PC-3 (cell line): ENCODE results near the gene NXPE3. TPM values are rescaled to one million over a fixed set of nuclear protein-coding genes. Genes with fewer than 3 reads are reported as not detected.

Experiments
- ATAC-seq: fragments of 200-7000 bp; cut with Tn5 transposase; 2 replicates; pipeline ENCODE4 v1.9.1; 2020; ENCODE audit warnings: mild to moderate bottlenecking, moderate library complexity
- BruUV-seq: library from RNA; stranded (reverse); fragments of 400-500 nt; replicated peaks from 2 replicates; lab custom pipeline; 2021; lab: Mats Ljungman, UMichigan
- CTCF ChIA-PET: fragments of 300-600 bp; sonication (Branson Sonifier 250); formaldehyde crosslinking; loops from one replicate; lab custom pipeline; 2022; ENCODE audit warnings: antibody characterized with exemption; lab: Charles Lee
- POLR2A ChIA-PET: fragments of 300-600 bp; sonication (Branson Sonifier 250); formaldehyde crosslinking; loops from one replicate; lab custom pipeline; 2022; ENCODE audit warnings: antibody characterized with exemption; ENCODE audit not compliant: unreplicated experiment; lab: Charles Lee
- DNase-seq: peaks from one replicate; pipeline ENCODE4 v3.0.0-alpha.2; 2015
- H2AFZ ChIP-seq: fragments of 300-600 bp; sonication (generic); 2 replicates; pipeline ENCODE4 v1.6.0; 2016; ENCODE audit warnings: antibody characterized with exemption, low read length
- H3F3A ChIP-seq: fragments of 300-600 bp; sonication (generic); one replicate; pipeline ENCODE4 v1.6.0; 2017; ENCODE audit warnings: antibody characterized with exemption, low read length, control low read depth, mild to moderate bottlenecking; ENCODE audit not compliant: unreplicated experiment
- H3K27ac ChIP-seq: fragments of 300-600 bp; sonication (generic); 2 replicates; pipeline ENCODE4 v1.5.1; 2016; ENCODE audit warnings: mild to moderate bottlenecking, low read length
- H3K27me3 ChIP-seq: fragments of 300-600 bp; sonication (generic); 2 replicates; pipeline ENCODE4 v1.6.1; 2016; ENCODE audit warnings: low read length, mixed read lengths
- H3K36me3 ChIP-seq: fragments of 300-600 bp; sonication (generic); 2 replicates; pipeline ENCODE4 v1.6.1; 2016; ENCODE audit warnings: low read depth, mixed run types, low read length, mixed read lengths
- H3K4me1 ChIP-seq: fragments of 300-600 bp; sonication (generic); 2 replicates; pipeline ENCODE4 v1.5.1; 2016; ENCODE audit warnings: low read length; ENCODE audit not compliant: insufficient read depth
- H3K4me2 ChIP-seq: fragments of 300-600 bp; sonication (generic); 2 replicates; pipeline ENCODE4 v1.6.0; 2016; ENCODE audit warnings: low read length
- H3K4me3 ChIP-seq: fragments of 300-600 bp; sonication (generic); 2 replicates; pipeline ENCODE4 v1.5.1; 2016; ENCODE audit warnings: mild to moderate bottlenecking, low read length, mixed read lengths
- H3K79me2 ChIP-seq: fragments of 300-600 bp; sonication (generic); 2 replicates; pipeline ENCODE4 v1.6.1; 2017; ENCODE audit warnings: low read length, mixed read lengths
- H3K9ac ChIP-seq: fragments of 300-600 bp; sonication (generic); 2 replicates; pipeline ENCODE4 v1.6.0; 2016; ENCODE audit warnings: mild to moderate bottlenecking, low read length
- H3K9me2 ChIP-seq: fragments of 300-600 bp; sonication (generic); replicated peaks from 2 replicates; pipeline ENCODE4 v1.6.1; 2016; ENCODE audit warnings: mixed run types, low read length, mixed read lengths
- H3K9me3 ChIP-seq: fragments of 300-600 bp; sonication (generic); 2 replicates; pipeline ENCODE4 v1.6.1; 2016; ENCODE audit warnings: low read length, mixed read lengths
- H4K20me1 ChIP-seq: fragments of 300-600 bp; sonication (generic); 2 replicates; pipeline ENCODE4 v1.6.1; 2016; ENCODE audit warnings: low read length, mixed read lengths
- CTCF ChIP-seq: fragments of 300-600 bp; sonication (generic); conservative IDR thresholded peaks from 2 replicates; pipeline ENCODE4 v1.5.1; 2017; ENCODE audit warnings: antibody characterized with exemption, low read depth, mild to moderate bottlenecking, low read length
- EZH2 ChIP-seq: fragments of 300-600 bp; sonication (generic); IDR thresholded peaks from one replicate; pipeline ENCODE4 v1.6.1; 2017; ENCODE audit warnings: antibody characterized with exemption, mild to moderate bottlenecking, low read length; ENCODE audit not compliant: unreplicated experiment
- EZH2phosphoT487 ChIP-seq: fragments of 300-600 bp; sonication (generic); IDR thresholded peaks from 2 replicates; pipeline ENCODE4 v1.6.1; 2018; ENCODE audit warnings: mild to moderate bottlenecking, antibody characterized with exemption, low read length, borderline replicate concordance
- intact Hi-C: fragments of 100-400 bp; cut with micrococcal nuclease; formaldehyde crosslinking; loops from 2 replicates; pipeline ENCODE4 v1.9.0; 2023
- total RNA-seq: library from RNA; depleted of rRNA; stranded (reverse); fragments of >200 nt; gene quantifications from 2 replicates; pipeline ENCODE4 v1.2.3, GENCODE V29; 2014

NXPE3 gene
- total RNA-seq, 1 experiment from 2014 or later = 12.6 TPM

GRCh38 chr3:101802179-101802578 is 23.2 kb downstream of the NXPE3 start:
- DNase-seq (no peak), ATAC-seq (no peak)
- Histone ChIP-seq H3K36me3 (peaks cover 8% of the 10 kb centered on the region), H3K4me2 (no peak overlapping the region), H3K4me3 (no peak overlapping the region), H3K9me3 (no peaks in the 10 kb centered on the region), H3K9me2 (no peaks in the 10 kb centered on the region), H3K9ac (no peak overlapping the region), H3K4me1 (no peaks in the 10 kb centered on the region; the same call in 1 of the 2 replicates), H2AFZ (no peak overlapping the region), H3K79me2 (no peaks in the 10 kb centered on the region), H3K27me3 (no peaks in the 10 kb centered on the region), H4K20me1 (no peaks in the 10 kb centered on the region), H3F3A (no peaks in the 10 kb centered on the region), H3K27ac (no peak overlapping the region)
- BruUV-seq = no TSS peak
- TF ChIP-seq EZH2phosphoT487 (no peak), CTCF (no peak), EZH2 (no peak)
- intact Hi-C loops = loop anchor here (2.0 kb wide), 1 partner anchor 107 kb away; no protein-coding TSS in a partner anchor
- ChIA-PET POLR2A (no interaction called here), CTCF (interaction anchor here (0.6 to 1.9 kb wide), 2 partner anchors 108 to 423 kb away, joined by 3 to 12 read pairs; no protein-coding TSS in a partner anchor)

GRCh38 chr3:101803173-101803782 is 24.3 kb downstream of the NXPE3 start:
- DNase-seq (peak; percentile 85), ATAC-seq (peak; percentile 100)
- H3K4me3 ChIP-seq = no peak overlapping the region
- no peaks in the 10 kb centered on the region; the same call in 1 of the 2 replicates for H3K4me1 ChIP-seq
- no peaks in the 10 kb centered on the region for H3F3A ChIP-seq
- intact Hi-C loops = loop anchor here (2.0 kb wide), 1 partner anchor 108 kb away; no protein-coding TSS in a partner anchor
- peak; percentile 92 for TF ChIP-seq CTCF
- no peak for TF ChIP-seq EZH2
- H3K4me2 ChIP-seq = no peak overlapping the region
- H3K27ac ChIP-seq = no peak overlapping the region
- ChIA-PET POLR2A (interaction anchor here (0.6 kb wide), 1 partner anchor 423 kb away, joined by 3 read pairs; no protein-coding TSS in a partner anchor), CTCF (interaction anchor here (0.6 to 1.9 kb wide), 7 partner anchors 11 to 746 kb away, joined by 3 to 12 read pairs (median 4); no protein-coding TSS in a partner anchor)
- H3K9me3 ChIP-seq = no peaks in the 10 kb centered on the region
- no peaks in the 10 kb centered on the region for H3K79me2 ChIP-seq
- H4K20me1 ChIP-seq = no peaks in the 10 kb centered on the region
- H2AFZ ChIP-seq = no peak overlapping the region
- no peaks in the 10 kb centered on the region for H3K9me2 ChIP-seq
- H3K9ac ChIP-seq = no peak overlapping the region
- H3K27me3 ChIP-seq = no peaks in the 10 kb centered on the region
- no TSS peak for BruUV-seq
- peaks cover 8% of the 10 kb centered on the region for H3K36me3 ChIP-seq

- POLR2A ChIA-PET = no interaction called here
- intact Hi-C loops = loop anchor here (2.0 kb wide), 1 partner anchor 109 kb away; no protein-coding TSS in a partner anchor
These were observed 24.9 kb downstream of the NXPE3 start for GRCh38 chr3:101803939-101804338.

More at GRCh38 chr3:101803939-101804338, 24.9 kb downstream of the NXPE3 start:
- Histone ChIP-seq H3K36me3 (peaks cover 8% of the 10 kb centered on the region), H3F3A (no peaks in the 10 kb centered on the region), H3K4me2 (no peak overlapping the region), H3K4me3 (no peak overlapping the region), H3K27ac (no peak overlapping the region), H4K20me1 (no peaks in the 10 kb centered on the region), H3K9ac (no peak overlapping the region), H3K4me1 (no peaks in the 10 kb centered on the region; the same call in 1 of the 2 replicates), H3K9me2 (no peaks in the 10 kb centered on the region), H3K79me2 (no peaks in the 10 kb centered on the region), H3K27me3 (no peaks in the 10 kb centered on the region), H2AFZ (no peak overlapping the region), H3K9me3 (no peaks in the 10 kb centered on the region)
- no peak for TF ChIP-seq EZH2
- no peak for TF ChIP-seq CTCF
- no peak for TF ChIP-seq EZH2phosphoT487
- DNase-seq (no peak), ATAC-seq (no peak)
- no TSS peak for BruUV-seq
- CTCF ChIA-PET = interaction anchor here (1.9 kb wide), 1 partner anchor 421 kb away, joined by 12 read pairs; no protein-coding TSS in a partner anchor
